CD4-positive, alpha-beta T cell treated with Interleukin-15 for 4 hours (primary cell): ENCODE data around the gene MAML3.

Experiments
- DNase-seq: peaks from one replicate; pipeline ENCODE4 v3.0.0-alpha.2; 2020; ENCODE audit warnings: low spot score

The MAML3 gene

GRCh38 chr4:139682741-139683151 is 471.2 kb downstream of the MAML3 start:
- DNase-seq = no peak

GRCh38 chr4:139682309-139682708 is 471.7 kb downstream of the MAML3 start:
- DNase-seq = no peak

GRCh38 chr4:139676913-139677585 is 476.9 kb downstream of the MAML3 start:
- no peak for DNase-seq

GRCh38 chr4:139676365-139676764 is 477.6 kb downstream of the MAML3 start:
- no peak for DNase-seq

- DNase-seq = no peak
Measured at GRCh38 chr4:139675651-139676050, 478.3 kb downstream of the MAML3 start.

- DNase-seq = no peak
Measured at GRCh38 chr4:139674875-139675550, 479.0 kb downstream of the MAML3 start.

- DNase-seq = no peak
Measured at GRCh38 chr4:139672732-139673131, 481.3 kb downstream of the MAML3 start.

- DNase-seq = no peak
Measured at GRCh38 chr4:139672215-139672614, 481.8 kb downstream of the MAML3 start.

GRCh38 chr4:139670775-139671174 is 483.2 kb downstream of the MAML3 start:
- no peak for DNase-seq

GRCh38 chr4:139669890-139670289 is 484.1 kb downstream of the MAML3 start:
- no peak for DNase-seq

GRCh38 chr4:139669335-139669734 is 484.6 kb downstream of the MAML3 start:
- DNase-seq = no peak

GRCh38 chr4:139668658-139669201 is 485.3 kb downstream of the MAML3 start:
- no peak for DNase-seq

- no peak for DNase-seq
Measured at GRCh38 chr4:139668036-139668435, 485.9 kb downstream of the MAML3 start.
